A549 (cell line): ENCODE measurements around the gene NUDCD2. TPM values are rescaled to one million over a fixed set of nuclear protein-coding genes. Genes with fewer than 3 reads are reported as not detected.

Experiments
- ATAC-seq, 2 experiments: fragments of 200-7000 bp in 1 of 2; fragments of >200 bp in 1 of 2; cut with Nextera tagmentation in 1 of 2; cut with Tn5 transposase in 1 of 2; 3 replicates each; pipeline versions ENCODE4 v1.8.0 to v1.9.1; 2018 to 2020; ENCODE audit warnings: mild to moderate bottlenecking in 1 of 2, moderate library complexity in 1 of 2
- CTCF ChIA-PET: fragments of 300-600 bp; sonication (Branson Sonifier 250); formaldehyde crosslinking; extraction: SDS; loops from one replicate; lab custom pipeline; 2021; ENCODE audit warnings: antibody characterized with exemption, inconsistent platforms; lab: Yijun Ruan, JAX
- POLR2A ChIA-PET: fragments of 350-600 bp; formaldehyde crosslinking; extraction: SDS; loops from one replicate; lab custom pipeline; 2021; ENCODE audit warnings: antibody characterized with exemption, inconsistent platforms; lab: Yijun Ruan, JAX
- DNase-seq, 2 experiments: peaks; one replicate each; pipeline versions ENCODE4 v3.0.0 to v3.0.0-alpha.2; 2011 to 2016; ENCODE audit warnings: low read depth in 1 of 2, low spot score in 1 of 2
- FAIRE-seq: peaks from 2 replicates; lab custom pipeline; 2011; peaks lifted over from hg19 to GRCh38; lab: Jason Lieb, UNC
- H3K27ac ChIP-seq, 2 experiments: fragments of >200 bp; sonication (Bioruptor Twin); formaldehyde crosslinking; 3 replicates each; pipeline ENCODE4 v1.5.1; 2016 to 2017
- H3K4me1 ChIP-seq: fragments of >200 bp; sonication (Bioruptor Twin); formaldehyde crosslinking; 3 replicates; pipeline ENCODE4 v1.6.1; 2016
- H3K4me2 ChIP-seq: fragments of >200 bp; sonication (Bioruptor Twin); formaldehyde crosslinking; 3 replicates; pipeline ENCODE4 v1.6.1; 2016
- H3K4me3 ChIP-seq: fragments of >200 bp; sonication (Bioruptor Twin); formaldehyde crosslinking; 3 replicates; pipeline ENCODE4 v1.5.1; 2016
- H3K9me3 ChIP-seq: fragments of >200 bp; sonication (Bioruptor Twin); formaldehyde crosslinking; 3 replicates; pipeline ENCODE4 v1.6.1; 2016
- ATOH8 ChIP-seq: fragments of 250-450 bp; sonication (Bioruptor Pico); IDR thresholded peaks from 2 replicates; pipeline ENCODE4 v1.5.0; 2020; ENCODE audit warnings: low read depth, mild to moderate bottlenecking, moderate library complexity
- BCL3 ChIP-seq: fragments of >200 bp; sonication (Bioruptor Twin); formaldehyde crosslinking; IDR thresholded peaks from 3 replicates; pipeline ENCODE4 v1.6.1; 2016
- CEBPB ChIP-seq, 2 experiments: fragments of >200 bp in 1 of 2; sonication (Bioruptor Twin) in 1 of 2; formaldehyde crosslinking in 1 of 2; IDR thresholded peaks; 2 replicates each; pipeline ENCODE4 v1.6.1; 2012 to 2016
- CHD4 ChIP-seq: fragments of 200-600 bp; sonication (generic); IDR thresholded peaks from 2 replicates; pipeline ENCODE4 v1.6.1; 2016; ENCODE audit warnings: antibody characterized with exemption, mild to moderate bottlenecking, borderline replicate concordance
- ELK1 ChIP-seq: fragments of 150-350 bp; IDR thresholded peaks from 2 replicates; pipeline ENCODE4 v1.6.1; 2014; ENCODE audit warnings: low read depth, mild to moderate bottlenecking, low read length
- ESRRA ChIP-seq: fragments of 150-350 bp; IDR thresholded peaks from 2 replicates; pipeline ENCODE4 v1.6.1; 2014; ENCODE audit warnings: mild to moderate bottlenecking, low read length, borderline replicate concordance
- FOXS1 ChIP-seq: fragments of 250-450 bp; sonication (Bioruptor Pico); IDR thresholded peaks from 2 replicates; pipeline ENCODE4 v1.5.0; 2020; ENCODE audit warnings: mild to moderate bottlenecking, moderate library complexity
- GATA3 ChIP-seq: IDR thresholded peaks from 2 replicates; pipeline ENCODE4 v1.6.1; 2012; ENCODE audit warnings: borderline replicate concordance
- HES2 ChIP-seq: fragments of >200 bp; sonication (Bioruptor Twin); formaldehyde crosslinking; IDR thresholded peaks from 2 replicates; pipeline ENCODE4 v1.6.1; 2016
- HEYL ChIP-seq: fragments of 250-450 bp; sonication (Bioruptor Pico); IDR thresholded peaks from 2 replicates; pipeline ENCODE4 v1.8.0; 2021; ENCODE audit warnings: mild to moderate bottlenecking, moderate library complexity
- HOXB13 ChIP-seq: fragments of 250-450 bp; sonication (Bioruptor Pico); IDR thresholded peaks from 2 replicates; pipeline ENCODE4 v1.5.0; 2020; ENCODE audit warnings: low read depth, mild to moderate bottlenecking, moderate library complexity
- HOXB5 ChIP-seq: fragments of 250-450 bp; sonication (Bioruptor Pico); IDR thresholded peaks from 2 replicates; pipeline ENCODE4 v1.5.0; 2020; ENCODE audit warnings: mild to moderate bottlenecking, moderate library complexity
- MAX ChIP-seq: IDR thresholded peaks from 2 replicates; pipeline ENCODE4 v1.6.1; 2012
- MAZ ChIP-seq: fragments of 150-350 bp; IDR thresholded peaks from 2 replicates; pipeline ENCODE4 v1.6.1; 2014; ENCODE audit warnings: antibody characterized with exemption, low read depth, low read length, borderline replicate concordance
- NR3C1 ChIP-seq: fragments of >200 bp; sonication (Bioruptor Twin); formaldehyde crosslinking; IDR thresholded peaks from 3 replicates; pipeline ENCODE4 v1.6.1; 2017
- PHF8 ChIP-seq: fragments of 200-600 bp; sonication (generic); IDR thresholded peaks from 2 replicates; pipeline ENCODE4 v1.6.1; 2016; ENCODE audit warnings: low read depth, mild to moderate bottlenecking, antibody characterized with exemption, moderate library complexity, borderline replicate concordance
- POLR2AphosphoS2 ChIP-seq: conservative IDR thresholded peaks from 2 replicates; pipeline ENCODE4 v1.6.1; 2012; ENCODE audit warnings: low read length, improper control_type of control experiment, inconsistent platforms
- RARB ChIP-seq: fragments of 250-450 bp; sonication (Bioruptor Pico); IDR thresholded peaks from 2 replicates; pipeline ENCODE4 v1.8.0; 2021; ENCODE audit warnings: mild to moderate bottlenecking, moderate library complexity
- RCOR1 ChIP-seq: fragments of 150-350 bp; IDR thresholded peaks from 2 replicates; pipeline ENCODE4 v1.6.1; 2014; ENCODE audit warnings: antibody characterized with exemption, low read length, low read depth
- REST ChIP-seq: fragments of 200-600 bp; sonication (generic); IDR thresholded peaks from 2 replicates; pipeline ENCODE4 v1.6.1; 2016; ENCODE audit warnings: antibody characterized with exemption, mild to moderate bottlenecking, moderate library complexity
- SREBF2 ChIP-seq: fragments of 450-650 bp; IDR thresholded peaks from 2 replicates; pipeline ENCODE4 v1.6.1; 2014; ENCODE audit warnings: mild to moderate bottlenecking, moderate library complexity
- TFCP2L1 ChIP-seq: fragments of 250-450 bp; sonication (Bioruptor Pico); IDR thresholded peaks from 2 replicates; pipeline ENCODE4 v1.5.0; 2021; ENCODE audit warnings: mild to moderate bottlenecking
- TP53 ChIP-seq: fragments of 250-450 bp; sonication (Bioruptor Pico); IDR thresholded peaks from 2 replicates; pipeline ENCODE4 v1.5.0; 2021; ENCODE audit warnings: mild to moderate bottlenecking, moderate library complexity
- USF2 ChIP-seq: fragments of 450-650 bp; IDR thresholded peaks from 2 replicates; pipeline ENCODE4 v1.6.1; 2014; ENCODE audit warnings: antibody characterized with exemption
- ZC3H11A ChIP-seq: fragments of 450-650 bp; IDR thresholded peaks from 2 replicates; pipeline ENCODE4 v1.6.1; 2014; ENCODE audit warnings: antibody characterized with exemption, mild to moderate bottlenecking
- WGBS: methylation state at CpG from one replicate; pipeline ENCODE4 v1.1.6; 2017; ENCODE audit errors: missing lambda C conversion rate; 5-methylcytosine and 5-hydroxymethylcytosine counted together
- polyA plus RNA-seq, 4 experiments: library from polyadenylated mRNA; depleted of rRNA in 3 of 4; stranded (reverse); fragments of >200 nt; fragmentation: RNase III in 1 of 4; extraction: RNeasy Plus Mini Kit Qiagen cat#74134 plus additional on column Dnase treatment in 1 of 4; gene quantifications; 2 replicates in 3 of 4; 3 replicates in 1 of 4; pipeline ENCODE4 v1.2.3, GENCODE V29; 2011 to 2017

Gene NUDCD2
- polyA plus RNA-seq, 2 of the 4 experiments (the other 2 are of a cell fraction) = 22.3 to 43.9 TPM

GRCh38 chr5:163445345-163445744 is 14.6 kb downstream of the NUDCD2 start:
- Histone ChIP-seq H3K4me1 (peaks cover 3% of the 10 kb centered on the region; the same call in 2 of the 3 replicates), H3K4me3 (no peak overlapping the region), H3K27ac (no peak overlapping the region), H3K4me2 (no peak overlapping the region), H3K9me3 (no peaks in the 10 kb centered on the region)
- 92% methylated on average over 6 of the region's 6 CpGs for WGBS
- POLR2A ChIA-PET = interaction anchor here (1.1 kb wide), 1 partner anchor 15 kb away, joined by 5 read pairs; the partner anchor contains the start of genes HMMR and NUDCD2
- CTCF ChIA-PET = interaction anchor here (0.6 kb wide), 1 partner anchor 10 kb away, joined by 3 read pairs; no protein-coding TSS in a partner anchor
- TF ChIP-seq ATOH8 (CRISPR knock-in tag) (no peak), PHF8 (no peak), ZC3H11A (no peak), HES2 (no peak), HOXB5 (CRISPR knock-in tag) (no peak), HOXB13 (CRISPR knock-in tag) (no peak), CEBPB (IDR thresholded peaks at IDR 0.05) (no peak), TP53 (CRISPR knock-in tag) (no peak), SREBF2 (no peak), USF2 (no peak), TFCP2L1 (CRISPR knock-in tag) (no peak), ELK1 (no peak)
- DNase-seq (no peak), ATAC-seq (no peak), FAIRE-seq (no peak)

GRCh38 chr5:163444526-163444925 is 15.4 kb downstream of the NUDCD2 start:
- Histone ChIP-seq H3K4me3 (no peak overlapping the region), H3K27ac (no peak overlapping the region), H3K4me2 (no peak overlapping the region), H3K9me3 (no peaks in the 10 kb centered on the region), H3K4me1 (peaks cover 11% of the 10 kb centered on the region)
- ChIA-PET CTCF (no interaction called here), POLR2A (no interaction called here)
- WGBS = 94% methylated on average over 1 of the region's 1 CpG
- FAIRE-seq (no peak), ATAC-seq (no peak), DNase-seq (no peak)
- TF ChIP-seq NR3C1 (no peak), ESRRA (no peak), GATA3 (no peak), RARB (CRISPR knock-in tag) (no peak), MAX (no peak), POLR2AphosphoS2 (no peak), CHD4 (no peak), RCOR1 (no peak), HOXB13 (CRISPR knock-in tag) (no peak), MAZ (no peak)

- no peak overlapping the region for H3K27ac ChIP-seq
- peaks cover 18% of the 10 kb centered on the region for H3K4me1 ChIP-seq
- no peak for FAIRE-seq
- no peak for ATAC-seq
- H3K9me3 ChIP-seq = no peaks in the 10 kb centered on the region
- CTCF ChIA-PET = interaction anchor here (1.0 kb wide), 1 partner anchor 13 kb away, joined by 3 read pairs; no protein-coding TSS in a partner anchor
- no peak for DNase-seq
- WGBS = 95% methylated on average over 3 of the region's 3 CpGs
- H3K4me2 ChIP-seq = no peak overlapping the region
- H3K4me3 ChIP-seq = no peak overlapping the region
- POLR2A ChIA-PET = interaction anchor here (2.8 to 3.9 kb wide), 2 partner anchors 19 kb away, joined by 17 to 76 read pairs; partner anchors contain the start of genes HMMR and NUDCD2
- no peak for TF ChIP-seq BCL3
- no peak for TF ChIP-seq CHD4
- no peak for TF ChIP-seq GATA3
- no peak for TF ChIP-seq HEYL
- TF ChIP-seq MAX = no peak
- no peak for TF ChIP-seq FOXS1 (CRISPR knock-in tag)
- TF ChIP-seq REST = no peak
- TF ChIP-seq PHF8 = no peak
Measured at GRCh38 chr5:163440954-163441353, 18.9 kb downstream of the NUDCD2 start.
